GM12892 (cell line): ENCODE results near the gene C2CD3.
A peak's percentile ranks its signal among the peaks of the same experiment; 100 is the strongest.
"Not testable (repeated sequence)": the region's sequence is repeated elsewhere in the genome, so short reads cannot be mapped to it uniquely, and the experiment has no call there.

Experiments used
- DNase-seq: peaks from one replicate; pipeline ENCODE4 v3.0.0; 2011; ENCODE audit not compliant: insufficient read length
- FAIRE-seq: peaks from 2 replicates; lab custom pipeline; 2011; peaks lifted over from hg19 to GRCh38; lab: Jason Lieb, UNC
- POLR2A ChIP-seq: IDR thresholded peaks from 2 replicates; pipeline ENCODE4 v1.6.1; 2011; ENCODE audit warnings: low read depth, low read length, control low read depth
- POLR2AphosphoS5 ChIP-seq: IDR thresholded peaks from 2 replicates; pipeline ENCODE4 v1.6.1; 2011; ENCODE audit warnings: low read depth, low read length, control low read depth
- TAF1 ChIP-seq: IDR thresholded peaks from 2 replicates; pipeline ENCODE4 v1.6.1; 2011; ENCODE audit warnings: low read depth, mild to moderate bottlenecking, control low read depth, low read length, borderline replicate concordance

The C2CD3 gene

DNA sequence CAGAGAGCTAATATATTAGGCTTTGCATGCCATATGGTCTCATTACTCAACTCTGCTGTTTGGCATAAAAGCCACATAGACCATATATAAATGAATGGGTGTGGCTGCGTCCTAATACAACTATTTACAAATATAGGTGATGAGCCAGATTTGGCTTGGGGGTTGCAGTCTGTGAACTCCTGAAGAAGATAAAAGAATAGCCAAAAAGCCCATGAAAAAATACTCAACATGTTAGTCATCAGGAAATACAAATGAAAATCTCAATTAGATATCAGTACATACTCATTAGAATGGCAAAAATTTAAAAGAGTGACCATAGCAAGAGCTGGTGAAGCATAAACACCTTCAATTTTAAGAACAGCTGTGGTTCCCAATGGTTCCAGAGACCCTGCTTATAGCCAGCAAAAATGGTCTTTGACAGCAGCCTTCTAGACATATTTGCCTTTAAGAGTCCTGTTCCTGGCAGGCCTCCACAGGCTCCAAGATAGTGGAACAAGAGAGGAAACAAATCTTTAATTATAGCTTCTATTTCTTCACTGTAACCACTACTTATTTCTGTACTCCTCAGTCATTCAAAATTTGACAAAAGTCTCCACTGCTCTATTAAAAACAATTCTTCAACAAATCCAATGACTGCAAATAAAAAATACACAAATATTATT is 16.1 kb downstream of the C2CD3 start:
- TF ChIP-seq TAF1 (no peak), POLR2A (no peak), POLR2AphosphoS5 (no peak)
- FAIRE-seq (peak; percentile 44), DNase-seq (no peak)

DNA sequence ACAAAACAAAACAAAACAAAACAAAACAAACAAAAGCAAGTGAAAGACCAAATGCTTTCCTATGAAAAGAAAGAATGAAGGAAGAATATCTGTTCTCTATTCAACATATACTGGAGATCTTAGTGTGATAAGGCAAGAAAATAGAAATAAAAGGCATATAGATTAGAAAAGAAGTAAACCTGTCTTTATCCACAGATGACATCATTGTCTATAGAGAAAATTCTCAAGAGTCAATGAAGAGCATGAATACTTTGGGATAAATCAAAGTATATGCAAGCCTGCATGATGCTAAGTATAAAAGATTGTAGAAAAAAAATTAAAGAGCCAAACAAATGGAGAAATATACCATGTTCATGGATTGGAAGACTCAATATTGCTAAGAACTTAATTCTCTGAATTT is 17.6 kb downstream of the C2CD3 start:
- no peak for DNase-seq
- TF ChIP-seq TAF1 (no peak), POLR2AphosphoS5 (no peak), POLR2A (no peak)
- FAIRE-seq: no peak

DNA sequence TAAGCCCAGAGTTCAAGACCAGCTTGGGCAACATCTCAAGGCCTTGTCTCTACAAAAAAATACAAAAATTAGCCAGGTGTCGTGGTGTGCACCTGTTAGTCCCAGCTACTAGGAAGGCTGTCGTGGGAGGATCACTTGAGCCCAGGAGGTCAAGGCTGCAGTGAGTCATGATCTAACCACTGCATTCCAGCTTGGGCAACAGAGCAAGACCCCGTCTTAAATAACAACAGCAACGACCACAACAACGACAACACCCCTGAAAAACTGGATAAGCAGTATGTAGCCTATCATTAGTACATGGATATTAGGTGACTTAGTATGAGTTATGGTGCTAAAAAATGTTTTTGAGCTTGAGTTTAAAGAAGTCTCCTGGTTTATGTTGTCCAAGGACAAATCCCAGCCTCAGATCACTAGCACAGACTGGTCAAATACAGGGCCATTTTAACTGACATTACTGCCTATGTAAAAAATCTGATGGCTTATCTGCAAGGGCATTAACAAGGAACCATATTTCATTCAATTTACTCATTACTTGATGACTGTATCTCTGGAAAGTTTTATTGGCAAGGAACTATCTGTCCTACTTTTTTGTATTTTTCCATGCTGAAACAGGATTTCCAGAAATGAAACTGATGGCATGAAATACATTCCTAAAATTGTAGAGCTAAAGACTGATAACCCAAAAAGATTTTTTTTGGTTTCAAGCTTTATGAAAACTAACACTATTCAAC is 23.4 kb downstream of the C2CD3 start:
- TF ChIP-seq POLR2A: no peak
- no peak for TF ChIP-seq TAF1
- TF ChIP-seq POLR2AphosphoS5: no peak
- no peak for DNase-seq
- peak; percentile 51 for FAIRE-seq

DNA sequence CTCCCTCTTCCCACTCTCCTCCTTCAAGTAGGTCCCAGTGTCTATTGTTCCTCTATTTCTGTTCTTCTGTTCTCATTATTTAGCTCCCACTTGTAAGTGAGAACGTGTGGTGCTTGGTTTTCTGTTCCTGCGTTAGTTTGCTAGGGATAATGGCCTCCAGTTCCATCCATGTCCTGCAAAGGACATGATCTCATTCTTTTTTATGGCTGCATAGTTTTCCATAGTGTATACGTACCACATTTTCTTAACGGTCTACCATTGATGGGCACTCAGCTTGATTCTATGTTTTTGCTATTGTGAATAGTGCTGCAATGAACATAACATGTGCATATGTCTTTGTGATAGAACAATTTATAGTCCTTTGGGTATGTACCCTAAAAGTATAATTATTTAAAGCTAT is 26.2 kb downstream of the C2CD3 start:
- DNase-seq: no peak
- FAIRE-seq: no peak
- TF ChIP-seq TAF1 (no peak), POLR2A (no peak), POLR2AphosphoS5 (no peak)

DNA sequence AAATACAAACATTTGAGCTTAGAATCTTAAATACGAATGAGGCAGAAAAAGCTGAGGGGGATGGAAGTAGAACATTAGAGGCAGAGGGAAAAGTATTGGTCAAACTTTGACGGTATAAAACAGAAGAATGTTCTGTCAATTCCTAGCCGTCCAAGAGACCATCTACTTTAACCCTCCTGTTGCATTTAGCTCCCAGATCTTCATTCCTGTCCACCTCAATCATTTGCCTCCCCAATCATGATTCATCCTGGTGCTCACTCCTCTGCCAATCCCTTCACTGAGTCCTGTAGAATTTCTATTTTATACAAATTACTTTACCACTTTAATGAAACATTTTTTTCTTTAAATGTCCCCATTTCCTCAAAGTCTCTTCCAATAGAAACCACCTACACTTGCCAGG is 28.2 kb downstream of the C2CD3 start:
- no peak for TF ChIP-seq POLR2AphosphoS5
- no peak for TF ChIP-seq POLR2A
- TF ChIP-seq TAF1: no peak
- peak; percentile 40 for FAIRE-seq
- no peak for DNase-seq

DNA sequence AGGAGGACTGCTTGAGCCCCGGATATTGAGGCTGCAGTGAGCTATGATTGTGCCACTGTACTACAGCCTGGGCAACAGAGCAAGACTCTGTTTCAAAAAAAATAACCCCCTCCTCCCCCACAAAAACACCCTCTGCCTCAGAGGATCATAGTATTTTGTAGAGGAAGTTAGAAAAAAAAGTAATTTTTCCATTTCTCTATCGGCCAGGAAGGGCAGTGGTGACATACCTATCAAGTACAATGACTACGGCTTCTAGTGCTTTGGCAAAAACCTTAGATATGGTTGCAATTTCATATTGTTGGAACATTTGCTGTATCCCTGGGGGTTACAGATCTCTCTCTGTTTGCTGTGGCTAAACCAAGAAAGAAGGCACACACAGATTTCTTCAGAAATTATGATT is 28.9 kb downstream of the C2CD3 start:
- DNase-seq (no peak), FAIRE-seq (no peak)
- TF ChIP-seq POLR2A: no peak
- TF ChIP-seq POLR2AphosphoS5: no peak

DNA sequence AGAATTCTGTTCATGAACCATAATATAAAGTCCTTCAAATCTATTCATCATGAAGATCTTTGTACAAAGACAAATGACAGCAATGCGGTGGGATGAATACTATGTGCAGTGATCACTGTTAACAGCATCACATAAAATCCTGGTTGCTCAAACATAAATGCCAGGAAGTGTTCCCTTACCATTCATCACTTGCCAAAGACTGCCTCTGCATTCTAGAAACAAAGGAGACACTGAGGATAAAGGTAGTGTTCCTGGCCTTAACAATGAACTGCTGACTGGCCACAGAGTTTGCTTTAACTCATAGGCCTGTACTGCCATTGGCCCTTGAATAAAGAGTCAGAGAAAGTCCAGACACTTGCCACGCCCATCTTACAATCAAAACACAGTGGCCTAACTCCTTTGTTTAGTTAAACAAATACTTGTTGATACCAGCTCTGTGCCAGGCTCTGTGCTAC is 29.5 kb downstream of the C2CD3 start:
- TF ChIP-seq TAF1 (no peak), POLR2A (no peak), POLR2AphosphoS5 (no peak)
- FAIRE-seq (no peak), DNase-seq (no peak)

DNA sequence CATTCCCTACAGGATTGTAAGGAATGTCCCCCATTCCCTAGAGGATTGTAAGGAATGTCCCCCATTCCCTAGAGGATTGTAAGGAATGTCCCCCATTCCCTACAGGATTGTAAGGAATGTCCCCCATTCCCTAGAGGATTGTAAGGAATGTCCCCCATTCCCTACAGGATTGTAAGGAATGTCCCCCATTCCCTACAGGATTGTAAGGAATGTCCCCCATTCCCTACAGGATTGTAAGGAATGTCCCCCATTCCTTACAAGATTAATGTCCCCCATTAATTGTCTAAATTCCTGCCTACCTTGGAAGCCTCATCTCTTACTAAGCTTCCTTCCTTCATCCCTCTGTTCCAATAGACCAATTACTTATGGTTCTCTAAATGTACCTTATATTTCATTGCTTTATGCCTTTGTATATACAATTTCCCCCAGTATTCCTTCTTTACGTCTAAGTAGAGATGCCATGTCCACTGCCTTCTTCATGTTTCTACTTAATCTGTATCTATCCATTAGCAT is 30.8 kb downstream of the C2CD3 start:
- not testable (repeated sequence) for FAIRE-seq, DNase-seq

DNA sequence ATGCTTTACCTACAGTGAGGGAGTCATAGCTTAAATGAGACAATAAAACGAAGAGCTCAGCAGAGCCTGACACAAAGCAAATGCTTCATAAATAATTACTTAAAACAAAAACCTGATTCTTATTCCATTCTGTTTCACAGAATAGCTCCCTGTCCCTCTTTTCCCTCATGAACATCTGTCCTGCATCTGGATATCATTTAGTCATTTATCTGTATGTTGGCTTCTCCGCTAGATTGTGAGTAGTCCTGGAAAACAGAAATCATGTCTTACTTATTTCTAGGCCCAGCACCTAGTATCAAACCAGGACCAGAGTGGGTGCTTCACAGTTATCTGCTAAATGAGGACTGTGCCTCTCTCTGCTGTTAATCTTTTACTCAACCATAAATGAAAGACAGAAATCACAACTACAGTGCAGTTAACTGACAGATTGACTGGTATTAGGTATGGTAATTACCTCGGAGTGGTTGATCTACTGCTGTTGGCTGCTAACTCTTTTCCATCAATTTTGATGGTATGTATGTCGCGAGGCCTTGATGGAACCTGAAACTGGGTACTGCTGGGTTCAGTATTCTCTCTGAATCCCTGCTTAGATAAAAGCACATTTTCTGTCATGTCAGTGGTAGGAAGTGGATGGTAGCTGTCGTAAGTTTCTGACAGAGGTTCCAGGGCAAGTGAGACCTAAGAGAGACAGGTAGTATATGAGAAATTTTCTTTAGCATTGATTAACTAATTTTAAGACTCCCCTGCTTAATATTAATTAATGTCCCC is 31.5 kb downstream of the C2CD3 start:
- FAIRE-seq: no peak

DNA sequence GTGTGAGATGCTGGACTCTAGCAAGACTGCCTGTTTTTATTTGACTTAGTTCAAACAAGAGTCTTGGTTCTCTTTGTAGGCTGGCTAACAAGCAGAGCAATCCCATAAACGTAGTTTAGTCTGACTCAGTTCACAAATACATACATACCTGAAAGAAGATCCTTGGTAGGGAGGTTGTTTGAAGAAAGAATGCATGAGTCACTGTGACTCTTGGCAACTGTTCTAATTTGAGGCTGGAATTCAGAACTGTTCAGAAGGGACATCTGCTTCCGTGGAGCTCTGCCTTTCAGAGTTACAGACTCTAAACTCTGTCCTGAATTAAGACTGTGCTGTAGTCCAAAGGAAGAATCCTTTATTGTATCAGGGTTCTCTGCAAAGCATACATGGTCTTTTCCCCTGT is 32.2 kb downstream of the C2CD3 start:
- FAIRE-seq (no peak), DNase-seq (no peak)
- TF ChIP-seq TAF1 (no peak), POLR2AphosphoS5 (no peak)

More for the DNA sequence above, 31.5 kb downstream of the C2CD3 start:
- DNase-seq: no peak
- TF ChIP-seq TAF1 (no peak), POLR2A (no peak), POLR2AphosphoS5 (no peak)

DNA sequence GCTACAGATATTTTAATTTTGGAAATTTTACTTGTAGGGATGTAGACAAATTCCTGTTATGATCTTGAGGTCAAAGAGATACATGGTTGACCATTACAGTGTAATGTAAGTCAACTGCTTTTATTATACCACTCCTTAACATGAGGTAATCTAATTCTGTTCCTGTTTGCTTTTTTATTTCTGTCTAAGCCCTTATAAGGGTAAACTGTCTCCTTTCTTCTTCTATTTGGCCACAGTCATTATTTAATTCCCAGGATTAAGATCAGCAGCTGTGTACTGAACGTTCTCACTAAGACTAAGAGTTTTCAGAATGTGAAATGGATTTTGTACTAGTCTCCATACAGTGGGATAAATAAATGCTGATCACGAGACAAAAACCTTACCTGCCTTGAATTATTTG is 32.8 kb downstream of the C2CD3 start:
- FAIRE-seq (no peak), DNase-seq (no peak)
- TF ChIP-seq POLR2A (no peak), POLR2AphosphoS5 (no peak), TAF1 (no peak)
